ENCODE measurements around the gene BST1. TPM values are rescaled to one million over a fixed set of nuclear protein-coding genes. Genes with fewer than 3 reads are reported as not detected.
A peak's percentile ranks its signal among the peaks of the same experiment; 100 is the strongest.

Gene BST1
- total RNA-seq, 1 experiment from 2014 or later = 0.31 TPM

DNA sequence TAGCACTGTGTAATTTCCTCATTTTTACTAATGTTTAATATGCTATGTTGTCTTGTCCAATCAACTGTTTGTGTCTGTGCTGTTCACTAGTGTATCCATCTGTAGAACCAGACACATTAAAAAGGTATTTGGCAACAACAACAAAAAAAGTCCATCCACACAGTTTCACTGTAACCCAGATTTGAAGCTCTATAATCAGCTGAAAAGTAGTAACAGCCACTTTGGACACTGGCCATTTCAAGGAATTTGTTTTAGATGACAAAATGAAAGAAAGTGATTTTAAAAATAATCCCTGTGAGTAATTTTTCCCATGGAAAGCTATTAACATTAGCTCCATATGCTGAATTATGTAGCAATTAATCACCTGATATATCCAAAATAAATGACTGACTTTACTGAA, 45.5 kb upstream of the BST1 start:
- DNase-seq = no peak
- Histone ChIP-seq H3K27ac (no peak overlapping the region), H2AFZ (no peak overlapping the region), H3K79me2 (ENCODE audit: low read depth) (peaks cover 22% of the 10 kb centered on the region), H3F3A (ENCODE audit: insufficient read depth, low read depth) (peaks cover 9% of the 10 kb centered on the region), H3K4me1 (replicated peaks; ENCODE audit: insufficient read depth) (peaks cover 32% of the 10 kb centered on the region), H3K9me3 (ENCODE audit: insufficient read depth, low read depth) (no peaks in the 10 kb centered on the region), H3K9me2 (ENCODE audit: insufficient read depth) (no peaks in the 10 kb centered on the region), H3K27me3 (ENCODE audit: insufficient read depth, low read depth) (no peaks in the 10 kb centered on the region), H3K36me3 (ENCODE audit: low read depth) (no peaks in the 10 kb centered on the region), H3K4me2 (no peak overlapping the region), H3K4me3 (no peak overlapping the region), H4K20me1 (ENCODE audit: insufficient read depth) (no peaks in the 10 kb centered on the region)
- no TSS peak for BruUV-seq (replicated peaks)
- intact Hi-C loops (cut with micrococcal nuclease; ENCODE audit: unreplicated experiment) = loop anchor here (1.0 to 10.0 kb wide), 3 partner anchors 8 to 423 kb away; partner anchors contain the start of gene CD38
- POLR2A ChIA-PET (ENCODE audit: unreplicated experiment) = interaction anchor here (0.7 kb wide), 1 partner anchor 8 kb away, joined by 11 read pairs; no protein-coding TSS in a partner anchor
- CTCF ChIA-PET = no interaction called here
- TF ChIP-seq EZH2 (IDR thresholded peaks at IDR 0.05; ENCODE audit: low read depth) (no peak), CTCF (conservative IDR thresholded peaks at IDR 0.05) (no peak)

DNA sequence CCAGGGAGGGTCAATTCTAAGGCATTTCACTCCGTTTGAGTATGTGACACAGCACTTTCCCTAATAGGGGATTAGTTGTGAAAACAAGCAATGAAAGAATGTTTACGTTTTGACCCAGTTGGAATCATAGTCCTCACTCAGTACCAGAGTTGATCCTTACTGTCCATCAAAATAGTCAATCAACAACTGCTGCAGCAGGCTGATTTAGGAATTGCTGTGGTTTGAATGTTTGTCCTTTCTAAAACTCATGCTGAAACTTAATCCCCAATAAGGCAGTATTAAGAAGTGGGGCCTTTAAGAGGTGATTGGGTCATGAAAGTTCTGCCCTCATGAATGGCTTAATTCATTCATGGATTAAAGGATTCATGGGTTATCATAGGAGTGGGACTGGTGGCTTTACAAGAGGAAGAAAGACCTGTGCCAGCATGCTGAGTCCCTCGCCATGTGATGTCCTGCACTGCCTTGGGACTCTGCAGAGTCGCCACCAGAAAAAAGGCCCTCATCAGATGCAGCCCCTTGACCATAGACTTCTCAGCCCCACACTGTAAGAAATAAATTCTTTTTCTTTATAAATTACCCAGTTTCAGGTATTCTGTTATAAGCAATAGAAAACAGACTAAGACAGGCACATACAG, 44.6 kb upstream of the BST1 start:
- Histone ChIP-seq H3K27me3 (ENCODE audit: insufficient read depth, low read depth) (no peaks in the 10 kb centered on the region), H3K4me2 (no peak overlapping the region), H3F3A (ENCODE audit: insufficient read depth, low read depth) (peaks cover 9% of the 10 kb centered on the region), H3K27ac (peak overlapping the region; percentile 87; the same call in 1 of the 2 replicates), H2AFZ (no peak overlapping the region), H4K20me1 (ENCODE audit: insufficient read depth) (no peaks in the 10 kb centered on the region), H3K79me2 (ENCODE audit: low read depth) (peaks cover 13% of the 10 kb centered on the region), H3K4me1 (replicated peaks; ENCODE audit: insufficient read depth) (peaks cover 23% of the 10 kb centered on the region), H3K9me2 (ENCODE audit: insufficient read depth) (no peaks in the 10 kb centered on the region), H3K36me3 (ENCODE audit: low read depth) (no peaks in the 10 kb centered on the region), H3K9me3 (ENCODE audit: insufficient read depth, low read depth) (no peaks in the 10 kb centered on the region), H3K4me3 (no peak overlapping the region)
- POLR2A ChIA-PET (ENCODE audit: unreplicated experiment) = no interaction called here
- CTCF ChIA-PET = no interaction called here
- TF ChIP-seq EZH2 (IDR thresholded peaks at IDR 0.05; ENCODE audit: low read depth) (no peak), CTCF (conservative IDR thresholded peaks at IDR 0.05) (no peak)
- no TSS peak for BruUV-seq (replicated peaks)
- intact Hi-C loops (cut with micrococcal nuclease; ENCODE audit: unreplicated experiment) = loop anchor here (10.0 kb wide), 2 partner anchors 117 to 423 kb away; partner anchors contain the start of gene CD38
- no peak for DNase-seq

- Histone ChIP-seq H3K4me2 (no peak overlapping the region), H3K27ac (peak overlapping the region; percentile 87), H2AFZ (no peak overlapping the region), H3K9me3 (ENCODE audit: insufficient read depth, low read depth) (no peaks in the 10 kb centered on the region), H3K4me3 (no peak overlapping the region), H3K4me1 (replicated peaks; ENCODE audit: insufficient read depth) (peaks cover 18% of the 10 kb centered on the region), H4K20me1 (ENCODE audit: insufficient read depth) (no peaks in the 10 kb centered on the region), H3K27me3 (ENCODE audit: insufficient read depth, low read depth) (no peaks in the 10 kb centered on the region), H3K79me2 (ENCODE audit: low read depth) (peaks cover 8% of the 10 kb centered on the region), H3F3A (ENCODE audit: insufficient read depth, low read depth) (peaks cover 9% of the 10 kb centered on the region), H3K9me2 (ENCODE audit: insufficient read depth) (no peaks in the 10 kb centered on the region), H3K36me3 (ENCODE audit: low read depth) (no peaks in the 10 kb centered on the region)
- no TSS peak for BruUV-seq (replicated peaks)
- no peak for DNase-seq
- intact Hi-C loops (cut with micrococcal nuclease; ENCODE audit: unreplicated experiment) = loop anchor here (10.0 kb wide), 2 partner anchors 116 to 424 kb away; partner anchors contain the start of gene CD38
- CTCF ChIA-PET = no interaction called here
- no peak for TF ChIP-seq CTCF (conservative IDR thresholded peaks at IDR 0.05)
- no peak for TF ChIP-seq EZH2 (IDR thresholded peaks at IDR 0.05; ENCODE audit: low read depth)
- POLR2A ChIA-PET (ENCODE audit: unreplicated experiment) = no interaction called here
Measured at GRCh38 chr4:15658781-15659180, 44.1 kb upstream of the BST1 start.
